PC-3 (cell line): ENCODE data around the gene TBC1D16. TPM values are rescaled to one million over a fixed set of nuclear protein-coding genes. Genes with fewer than 3 reads are reported as not detected.

Experiments
- ATAC-seq: fragments of 200-7000 bp; cut with Tn5 transposase; 2 replicates; pipeline ENCODE4 v1.9.1; 2020; ENCODE audit warnings: mild to moderate bottlenecking, moderate library complexity
- BruUV-seq: library from RNA; stranded (reverse); fragments of 400-500 nt; replicated peaks from 2 replicates; lab custom pipeline; 2021; lab: Mats Ljungman, UMichigan
- CTCF ChIA-PET: fragments of 300-600 bp; sonication (Branson Sonifier 250); formaldehyde crosslinking; loops from one replicate; lab custom pipeline; 2022; ENCODE audit warnings: antibody characterized with exemption; lab: Charles Lee
- POLR2A ChIA-PET: fragments of 300-600 bp; sonication (Branson Sonifier 250); formaldehyde crosslinking; loops from one replicate; lab custom pipeline; 2022; ENCODE audit warnings: antibody characterized with exemption; ENCODE audit not compliant: unreplicated experiment; lab: Charles Lee
- DNase-seq: peaks from one replicate; pipeline ENCODE4 v3.0.0-alpha.2; 2015
- H2AFZ ChIP-seq: fragments of 300-600 bp; sonication (generic); 2 replicates; pipeline ENCODE4 v1.6.0; 2016; ENCODE audit warnings: antibody characterized with exemption, low read length
- H3F3A ChIP-seq: fragments of 300-600 bp; sonication (generic); one replicate; pipeline ENCODE4 v1.6.0; 2017; ENCODE audit warnings: antibody characterized with exemption, low read length, control low read depth, mild to moderate bottlenecking; ENCODE audit not compliant: unreplicated experiment
- H3K27ac ChIP-seq: fragments of 300-600 bp; sonication (generic); 2 replicates; pipeline ENCODE4 v1.5.1; 2016; ENCODE audit warnings: mild to moderate bottlenecking, low read length
- H3K27me3 ChIP-seq: fragments of 300-600 bp; sonication (generic); 2 replicates; pipeline ENCODE4 v1.6.1; 2016; ENCODE audit warnings: low read length, mixed read lengths
- H3K36me3 ChIP-seq: fragments of 300-600 bp; sonication (generic); 2 replicates; pipeline ENCODE4 v1.6.1; 2016; ENCODE audit warnings: low read depth, mixed run types, low read length, mixed read lengths
- H3K4me1 ChIP-seq: fragments of 300-600 bp; sonication (generic); 2 replicates; pipeline ENCODE4 v1.5.1; 2016; ENCODE audit warnings: low read length; ENCODE audit not compliant: insufficient read depth
- H3K4me2 ChIP-seq: fragments of 300-600 bp; sonication (generic); 2 replicates; pipeline ENCODE4 v1.6.0; 2016; ENCODE audit warnings: low read length
- H3K4me3 ChIP-seq: fragments of 300-600 bp; sonication (generic); 2 replicates; pipeline ENCODE4 v1.5.1; 2016; ENCODE audit warnings: mild to moderate bottlenecking, low read length, mixed read lengths
- H3K79me2 ChIP-seq: fragments of 300-600 bp; sonication (generic); 2 replicates; pipeline ENCODE4 v1.6.1; 2017; ENCODE audit warnings: low read length, mixed read lengths
- H3K9ac ChIP-seq: fragments of 300-600 bp; sonication (generic); 2 replicates; pipeline ENCODE4 v1.6.0; 2016; ENCODE audit warnings: mild to moderate bottlenecking, low read length
- H3K9me2 ChIP-seq: fragments of 300-600 bp; sonication (generic); replicated peaks from 2 replicates; pipeline ENCODE4 v1.6.1; 2016; ENCODE audit warnings: mixed run types, low read length, mixed read lengths
- H3K9me3 ChIP-seq: fragments of 300-600 bp; sonication (generic); 2 replicates; pipeline ENCODE4 v1.6.1; 2016; ENCODE audit warnings: low read length, mixed read lengths
- H4K20me1 ChIP-seq: fragments of 300-600 bp; sonication (generic); 2 replicates; pipeline ENCODE4 v1.6.1; 2016; ENCODE audit warnings: low read length, mixed read lengths
- CTCF ChIP-seq: fragments of 300-600 bp; sonication (generic); conservative IDR thresholded peaks from 2 replicates; pipeline ENCODE4 v1.5.1; 2017; ENCODE audit warnings: antibody characterized with exemption, low read depth, mild to moderate bottlenecking, low read length
- EZH2 ChIP-seq: fragments of 300-600 bp; sonication (generic); IDR thresholded peaks from one replicate; pipeline ENCODE4 v1.6.1; 2017; ENCODE audit warnings: antibody characterized with exemption, mild to moderate bottlenecking, low read length; ENCODE audit not compliant: unreplicated experiment
- EZH2phosphoT487 ChIP-seq: fragments of 300-600 bp; sonication (generic); IDR thresholded peaks from 2 replicates; pipeline ENCODE4 v1.6.1; 2018; ENCODE audit warnings: mild to moderate bottlenecking, antibody characterized with exemption, low read length, borderline replicate concordance
- intact Hi-C: fragments of 100-400 bp; cut with micrococcal nuclease; formaldehyde crosslinking; loops from 2 replicates; pipeline ENCODE4 v1.9.0; 2023
- total RNA-seq: library from RNA; depleted of rRNA; stranded (reverse); fragments of >200 nt; gene quantifications from 2 replicates; pipeline ENCODE4 v1.2.3, GENCODE V29; 2014

Gene TBC1D16
- total RNA-seq, 1 experiment from 2014 or later, result 23.7 TPM

- no peak for TF ChIP-seq EZH2
- H3K36me3 ChIP-seq, result no peaks in the 10 kb centered on the region
- H3K4me1 ChIP-seq, result peaks cover 34% of the 10 kb centered on the region
- peak overlapping the region; percentile 45 for H3K27ac ChIP-seq
- POLR2A ChIA-PET, result interaction anchor here (0.7 to 0.9 kb wide), 2 partner anchors 148 to 241 kb away, joined by 4 to 6 read pairs; no protein-coding TSS in a partner anchor
- peak; percentile 56 for DNase-seq
- H4K20me1 ChIP-seq, result no peaks in the 10 kb centered on the region
- no peaks in the 10 kb centered on the region for H3K9me2 ChIP-seq
- H3K79me2 ChIP-seq, result no peaks in the 10 kb centered on the region
- CTCF ChIA-PET, result interaction anchor here (0.6 to 1.0 kb wide), 2 partner anchors 42 to 179 kb away, joined by 3 read pairs; no protein-coding TSS in a partner anchor
- peak overlapping the region; percentile 45 for H2AFZ ChIP-seq
- peak overlapping the region; percentile 51 for H3K4me3 ChIP-seq
- H3K9me3 ChIP-seq, result no peaks in the 10 kb centered on the region
- ATAC-seq, result no peak
- peak overlapping the region; percentile 79 for H3K4me2 ChIP-seq
- H3K27me3 ChIP-seq, result no peaks in the 10 kb centered on the region
- peaks cover 4% of the 10 kb centered on the region for H3F3A ChIP-seq
- peak overlapping the region; percentile 31 for H3K9ac ChIP-seq
- intact Hi-C loops, result loop anchor here (5.0 kb wide), 1 partner anchor 55 kb away; no protein-coding TSS in a partner anchor
- BruUV-seq, result no TSS peak
Observed at GRCh38 chr17:79987187-79987934, 48.3 kb downstream of the TBC1D16 start.

- no TSS peak for BruUV-seq
Observed at GRCh38 chr17:79986411-79987186, 49.1 kb downstream of the TBC1D16 start.

More at GRCh38 chr17:79986411-79987186, 49.1 kb downstream of the TBC1D16 start:
- Histone ChIP-seq H3K4me2 (no peak overlapping the region), H2AFZ (no peak overlapping the region), H3K27me3 (no peaks in the 10 kb centered on the region), H3K9ac (no peak overlapping the region), H3K4me1 (peaks cover 29% of the 10 kb centered on the region), H4K20me1 (no peaks in the 10 kb centered on the region), H3K9me2 (no peaks in the 10 kb centered on the region), H3K27ac (no peak overlapping the region), H3K36me3 (no peaks in the 10 kb centered on the region), H3F3A (peaks cover 4% of the 10 kb centered on the region), H3K79me2 (no peaks in the 10 kb centered on the region), H3K4me3 (no peak overlapping the region), H3K9me3 (no peaks in the 10 kb centered on the region)
- CTCF ChIA-PET, result no interaction called here
- DNase-seq, result no peak
- POLR2A ChIA-PET, result no interaction called here
- intact Hi-C loops, result loop anchor here (5.0 kb wide), 1 partner anchor 54 kb away; no protein-coding TSS in a partner anchor
- TF ChIP-seq EZH2 (no peak), EZH2phosphoT487 (no peak), CTCF (no peak)
- no peak for ATAC-seq
